Ascending aorta (tissue), 2 donors: ENCODE data around the gene NFE2L1. TPM values are rescaled to one million over a fixed set of nuclear protein-coding genes. Genes with fewer than 3 reads are reported as not detected.

Experiments
- DNase-seq, 2 donors: peaks; one replicate each; pipeline ENCODE4 v3.0.0-alpha.2; 2019; ENCODE audit warnings: low spot score in 2 of 2
- H3K27ac ChIP-seq, 2 donors: fragments of 200-600 bp; sonication (generic); one replicate each; pipeline ENCODE4 v1.5.1; 2016 to 2017; ENCODE audit warnings: mild to moderate bottlenecking in 1 of 2
- H3K27me3 ChIP-seq: fragments of 200-600 bp; sonication (generic); one replicate; pipeline ENCODE4 v1.5.1; 2017
- H3K36me3 ChIP-seq, 2 donors: fragments of 200-600 bp; sonication (generic); one replicate each; pipeline ENCODE4 v1.5.1; 2016
- H3K4me1 ChIP-seq, 2 donors: fragments of 200-600 bp; sonication (generic); one replicate each; pipeline ENCODE4 v1.5.1; 2016 to 2017; ENCODE audit warnings: mild to moderate bottlenecking in 1 of 2
- H3K4me3 ChIP-seq, 2 donors: fragments of 200-600 bp; sonication (generic); one replicate each; pipeline ENCODE4 v1.5.1; 2016 to 2017; ENCODE audit warnings: mild to moderate bottlenecking in 1 of 2
- H3K9me3 ChIP-seq, 2 donors: fragments of 200-600 bp; sonication (generic); one replicate each; pipeline ENCODE4 v1.5.1; 2016
- CTCF ChIP-seq, 3 experiments: fragments of 200-600 bp in 2 of 3; fragments of 450-650 bp in 1 of 3; sonication (generic) in 2 of 3; IDR thresholded peaks; one replicate each; pipeline ENCODE4 v1.5.1; 2016 to 2019; ENCODE audit warnings: antibody characterized with exemption in 3 of 3, mild to moderate bottlenecking in 1 of 3, moderate library complexity in 1 of 3
- intact Hi-C: fragments of 100-400 bp; cut with DNase I; formaldehyde crosslinking; loops from one replicate; pipeline ENCODE4 v1.15.1; 2023
- total RNA-seq: library from RNA; depleted of rRNA; stranded (reverse); fragments of >200 nt; gene quantifications from one replicate; pipeline ENCODE4 v1.1.0, GENCODE V29; 2016

NFE2L1 gene
- total RNA-seq, 1 donor from 2014 or later: 114 TPM

GRCh38 chr17:48011405-48012150, 36.6 kb upstream of the NFE2L1 start:
- intact Hi-C loops: no loop called here
- Histone ChIP-seq H3K27me3 (no peaks in the 10 kb centered on the region), H3K4me1 (peaks cover 4 to 10% of the 10 kb centered on the region in 2 donors), H3K36me3 (no peaks in the 10 kb centered on the region), H3K27ac (no peak overlapping the region), H3K9me3 (no peaks in the 10 kb centered on the region), H3K4me3 (peak overlapping the region; percentile 55 to 57)
- no peak for DNase-seq
- TF ChIP-seq CTCF (IDR thresholded peaks at IDR 0.05): peak in 2 of 3 experiments; percentile 3 to 42

- TF ChIP-seq CTCF (IDR thresholded peaks at IDR 0.05): no peak
- no peak for DNase-seq
- no peak overlapping the region for H3K27ac ChIP-seq
- no peaks in the 10 kb centered on the region for H3K9me3 ChIP-seq
- no peaks in the 10 kb centered on the region for H3K27me3 ChIP-seq
- peaks cover 4 to 10% of the 10 kb centered on the region in 2 donors for H3K4me1 ChIP-seq
- intact Hi-C loops: no loop called here
- H3K4me3 ChIP-seq: peak overlapping the region; percentile 55 to 57
- H3K36me3 ChIP-seq: no peaks in the 10 kb centered on the region
These were observed 36.0 kb upstream of the NFE2L1 start for GRCh38 chr17:48012151-48012520.

- intact Hi-C loops: no loop called here
- Histone ChIP-seq H3K27me3 (no peaks in the 10 kb centered on the region), H3K9me3 (no peaks in the 10 kb centered on the region), H3K27ac (no peak overlapping the region), H3K4me3 (peak overlapping the region; percentile 55 to 57), H3K4me1 (peaks cover 4 to 10% of the 10 kb centered on the region in 2 donors), H3K36me3 (no peaks in the 10 kb centered on the region)
- no peak for DNase-seq
- TF ChIP-seq CTCF (IDR thresholded peaks at IDR 0.05): no peak
These were observed 35.5 kb upstream of the NFE2L1 start for GRCh38 chr17:48012654-48013053.

GRCh38 chr17:48013876-48014594, 34.1 kb upstream of the NFE2L1 start:
- Histone ChIP-seq H3K4me3 (no peak overlapping the region), H3K36me3 (no peaks in the 10 kb centered on the region), H3K9me3 (no peaks in the 10 kb centered on the region), H3K27me3 (no peaks in the 10 kb centered on the region), H3K4me1 (peaks cover 4 to 10% of the 10 kb centered on the region in 2 donors), H3K27ac (peak overlapping the region in 1 of 2 donors; percentile 10)
- intact Hi-C loops: no loop called here
- TF ChIP-seq CTCF (IDR thresholded peaks at IDR 0.05): no peak
- DNase-seq: no peak

- H3K27me3 ChIP-seq: no peaks in the 10 kb centered on the region
- H3K4me3 ChIP-seq: no peak overlapping the region
- no peaks in the 10 kb centered on the region for H3K9me3 ChIP-seq
- no peaks in the 10 kb centered on the region for H3K36me3 ChIP-seq
- TF ChIP-seq CTCF (IDR thresholded peaks at IDR 0.05): no peak
- peaks cover 4 to 10% of the 10 kb centered on the region in 2 donors for H3K4me1 ChIP-seq
- no peak overlapping the region for H3K27ac ChIP-seq
- intact Hi-C loops: no loop called here
- no peak for DNase-seq
These were observed 33.5 kb upstream of the NFE2L1 start for GRCh38 chr17:48014595-48015111.
